Activated T-cell treated with anti-CD3 and anti-CD28 coated beads, Interleukin-2, amount 50 U/mL, for 1 hour (primary cell): ENCODE results near the gene MED1.
"Not testable (repeated sequence)": the region's sequence is repeated elsewhere in the genome, so short reads cannot be mapped to it uniquely, and the experiment has no call there.

Experiments
- DNase-seq: peaks from one replicate; pipeline ENCODE4 v3.0.0-alpha.2; 2020

Gene MED1, protein sequence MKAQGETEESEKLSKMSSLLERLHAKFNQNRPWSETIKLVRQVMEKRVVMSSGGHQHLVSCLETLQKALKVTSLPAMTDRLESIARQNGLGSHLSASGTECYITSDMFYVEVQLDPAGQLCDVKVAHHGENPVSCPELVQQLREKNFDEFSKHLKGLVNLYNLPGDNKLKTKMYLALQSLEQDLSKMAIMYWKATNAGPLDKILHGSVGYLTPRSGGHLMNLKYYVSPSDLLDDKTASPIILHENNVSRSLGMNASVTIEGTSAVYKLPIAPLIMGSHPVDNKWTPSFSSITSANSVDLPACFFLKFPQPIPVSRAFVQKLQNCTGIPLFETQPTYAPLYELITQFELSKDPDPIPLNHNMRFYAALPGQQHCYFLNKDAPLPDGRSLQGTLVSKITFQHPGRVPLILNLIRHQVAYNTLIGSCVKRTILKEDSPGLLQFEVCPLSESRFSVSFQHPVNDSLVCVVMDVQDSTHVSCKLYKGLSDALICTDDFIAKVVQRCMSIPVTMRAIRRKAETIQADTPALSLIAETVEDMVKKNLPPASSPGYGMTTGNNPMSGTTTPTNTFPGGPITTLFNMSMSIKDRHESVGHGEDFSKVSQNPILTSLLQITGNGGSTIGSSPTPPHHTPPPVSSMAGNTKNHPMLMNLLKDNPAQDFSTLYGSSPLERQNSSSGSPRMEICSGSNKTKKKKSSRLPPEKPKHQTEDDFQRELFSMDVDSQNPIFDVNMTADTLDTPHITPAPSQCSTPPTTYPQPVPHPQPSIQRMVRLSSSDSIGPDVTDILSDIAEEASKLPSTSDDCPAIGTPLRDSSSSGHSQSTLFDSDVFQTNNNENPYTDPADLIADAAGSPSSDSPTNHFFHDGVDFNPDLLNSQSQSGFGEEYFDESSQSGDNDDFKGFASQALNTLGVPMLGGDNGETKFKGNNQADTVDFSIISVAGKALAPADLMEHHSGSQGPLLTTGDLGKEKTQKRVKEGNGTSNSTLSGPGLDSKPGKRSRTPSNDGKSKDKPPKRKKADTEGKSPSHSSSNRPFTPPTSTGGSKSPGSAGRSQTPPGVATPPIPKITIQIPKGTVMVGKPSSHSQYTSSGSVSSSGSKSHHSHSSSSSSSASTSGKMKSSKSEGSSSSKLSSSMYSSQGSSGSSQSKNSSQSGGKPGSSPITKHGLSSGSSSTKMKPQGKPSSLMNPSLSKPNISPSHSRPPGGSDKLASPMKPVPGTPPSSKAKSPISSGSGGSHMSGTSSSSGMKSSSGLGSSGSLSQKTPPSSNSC (N-terminal part only)

DNA sequence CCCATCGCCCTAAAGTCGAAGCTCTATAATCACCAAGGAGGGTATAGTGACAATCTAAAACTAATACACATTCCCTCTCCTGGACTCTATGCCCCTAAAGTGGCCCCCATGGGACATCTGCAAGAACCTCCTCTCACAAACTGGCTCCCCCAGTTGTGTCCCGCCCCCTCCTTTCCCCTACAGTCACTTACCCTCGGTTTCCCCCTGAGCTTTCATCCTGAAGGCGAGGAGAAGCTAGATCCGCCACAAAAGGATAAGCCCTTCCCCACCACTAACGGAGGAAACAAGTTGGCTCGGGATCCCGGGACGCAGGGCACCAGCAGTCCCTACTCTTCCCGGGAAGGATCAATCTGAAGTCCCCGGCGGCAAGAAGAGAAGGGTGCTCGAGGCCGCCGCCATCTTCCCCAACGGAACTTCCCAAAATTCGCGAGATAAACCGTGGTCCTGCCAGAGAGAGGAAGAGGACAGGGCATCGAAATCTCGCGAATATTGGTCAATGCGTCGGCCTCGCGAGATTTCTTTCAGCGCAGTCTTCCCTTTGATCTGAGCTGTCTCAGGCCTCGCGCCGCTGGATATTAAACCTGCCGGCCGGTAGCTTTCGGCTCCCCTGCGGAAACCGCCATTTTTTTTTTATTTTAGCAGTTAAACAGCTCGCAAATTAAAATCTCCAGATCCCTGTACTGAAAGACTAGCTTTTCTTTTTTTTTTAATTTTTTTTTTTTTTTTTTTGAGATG, at the start of gene MED1:
TSS of gene MED1 (minus strand) at position 417 of the 735 bp plus-strand sequence. CDS start at position 216, 201 bp downstream.
- peak; percentile 85 for DNase-seq

DNA sequence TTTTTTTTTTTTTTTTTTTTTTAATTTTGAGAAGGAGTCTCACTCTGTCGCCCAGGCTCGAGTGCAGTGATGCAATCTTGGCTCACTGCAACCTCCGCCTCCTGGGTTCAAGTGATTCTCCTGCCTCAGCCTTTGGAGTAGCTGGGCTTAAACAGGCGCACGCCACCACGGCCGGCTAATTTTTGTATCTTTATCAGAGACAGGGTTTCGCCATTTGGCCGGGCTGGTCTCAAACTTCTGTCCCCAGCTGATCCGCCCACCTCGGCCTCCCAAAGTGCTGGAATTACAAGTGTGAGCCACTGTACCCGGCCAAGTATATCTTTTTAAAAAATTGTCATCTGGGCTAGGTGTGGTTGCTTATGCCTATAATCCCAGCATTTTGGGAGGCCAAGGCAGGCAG, 45.9 kb upstream of the MED1 start:
- not testable (repeated sequence) for DNase-seq

DNA sequence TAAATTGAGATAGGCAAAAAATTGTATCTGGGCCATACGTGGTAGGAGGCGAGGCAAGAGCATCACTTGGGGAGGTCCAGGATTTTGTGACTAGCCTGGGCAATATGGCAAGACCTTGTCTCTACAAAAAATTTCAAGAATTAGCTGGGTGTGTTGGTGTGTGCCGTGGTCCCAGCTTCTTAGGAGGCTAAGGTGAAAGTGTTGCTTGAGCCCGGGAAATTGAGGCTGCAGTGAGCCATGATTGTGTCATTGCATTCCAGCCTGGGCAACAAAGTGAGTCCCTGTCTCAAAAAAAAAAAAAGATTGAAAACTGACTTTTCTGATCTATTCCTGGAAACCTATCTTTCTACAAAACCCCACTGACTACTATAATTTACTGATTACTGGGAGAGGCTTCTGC, 36.9 kb upstream of the MED1 start:
- DNase-seq = no peak

- DNase-seq = not testable (repeated sequence)
These were observed 36.4 kb upstream of the MED1 start for GRCh38 chr17:39487490-39487889.

DNA sequence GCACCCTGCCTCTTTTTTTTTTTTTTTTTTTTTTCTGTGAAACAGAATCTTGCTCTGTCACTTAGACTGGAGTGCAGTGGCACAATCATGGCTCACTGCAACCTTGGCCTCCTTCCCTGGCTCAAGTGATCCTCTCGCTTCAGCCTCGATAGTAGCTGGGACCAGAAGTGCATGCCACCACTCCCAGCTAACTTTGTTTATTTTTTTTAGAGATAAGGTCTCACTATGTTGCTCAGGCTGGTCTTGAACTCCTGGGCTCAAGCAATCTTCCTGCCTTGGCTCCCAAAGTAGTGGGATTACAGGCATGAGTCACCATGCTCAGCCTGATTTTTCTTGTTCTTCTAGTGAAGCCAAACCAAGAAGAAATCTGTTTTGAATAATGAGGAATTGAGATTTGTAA, 35.2 kb upstream of the MED1 start:
- no peak for DNase-seq

GRCh38 chr17:39485555-39485954, 34.5 kb upstream of the MED1 start:
- no peak for DNase-seq

GRCh38 chr17:39484178-39484577, 33.1 kb upstream of the MED1 start:
- DNase-seq = no peak

- no peak for DNase-seq
These were observed 32.4 kb upstream of the MED1 start for GRCh38 chr17:39483506-39483905.

DNA sequence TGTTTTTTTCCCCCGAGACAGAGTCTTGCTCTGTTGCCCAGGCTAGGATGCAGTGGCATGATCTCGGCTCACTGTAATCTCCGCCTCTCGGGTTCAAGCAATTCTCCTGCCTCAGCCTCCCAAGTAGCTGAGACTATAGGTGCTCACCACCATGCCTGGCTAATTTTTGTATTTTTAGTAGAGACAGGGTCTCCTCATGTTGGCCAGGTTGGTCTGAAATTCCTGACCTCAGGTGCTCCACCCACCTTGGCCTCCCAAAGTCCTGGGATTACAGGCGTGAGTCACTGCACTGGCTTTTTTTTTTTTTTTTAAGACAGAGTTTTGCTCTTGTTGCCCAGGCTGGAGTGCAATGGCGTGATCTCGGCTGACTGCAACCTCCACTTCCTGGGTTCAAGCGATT, 28.6 kb upstream of the MED1 start:
- DNase-seq = not testable (repeated sequence)

DNA sequence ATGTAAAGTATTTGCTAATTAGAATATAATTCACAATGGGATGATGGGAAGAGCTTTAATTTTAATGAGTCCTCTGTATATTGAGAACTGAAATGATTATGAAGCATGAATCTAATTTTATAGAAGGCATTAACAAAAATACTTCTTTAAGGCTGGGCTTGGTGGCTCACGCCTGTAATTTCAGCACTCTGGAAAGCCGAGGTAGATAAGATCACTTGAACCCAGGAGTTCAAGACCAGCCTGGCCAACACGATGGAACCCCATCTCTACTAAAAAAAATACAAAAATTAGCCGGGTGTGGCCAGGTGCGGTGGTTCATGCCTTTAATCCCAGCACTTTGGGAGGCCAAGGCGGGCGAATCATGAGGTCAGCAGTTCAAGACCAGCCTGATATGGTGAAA, 22.2 kb upstream of the MED1 start:
- no peak for DNase-seq

DNA sequence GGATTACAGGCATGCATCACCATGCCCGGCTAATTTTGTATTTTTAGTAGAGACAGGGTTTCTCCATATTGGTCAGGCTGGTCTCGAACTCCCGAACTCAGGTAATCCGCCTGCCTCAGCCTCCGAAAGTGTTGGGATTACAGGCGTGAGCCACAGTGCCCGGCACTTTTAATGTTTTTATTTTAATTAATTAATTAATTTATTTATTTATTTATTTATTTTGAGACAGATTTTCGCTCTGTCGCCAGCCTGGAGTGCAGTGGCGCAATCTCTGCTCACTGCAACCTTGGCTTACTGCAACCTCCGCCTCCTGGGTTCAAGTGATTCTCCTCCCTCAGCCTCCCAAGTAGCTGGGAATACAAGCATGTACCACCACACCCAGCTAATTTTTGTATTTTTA, 17.5 kb upstream of the MED1 start:
- not testable (repeated sequence) for DNase-seq

DNA sequence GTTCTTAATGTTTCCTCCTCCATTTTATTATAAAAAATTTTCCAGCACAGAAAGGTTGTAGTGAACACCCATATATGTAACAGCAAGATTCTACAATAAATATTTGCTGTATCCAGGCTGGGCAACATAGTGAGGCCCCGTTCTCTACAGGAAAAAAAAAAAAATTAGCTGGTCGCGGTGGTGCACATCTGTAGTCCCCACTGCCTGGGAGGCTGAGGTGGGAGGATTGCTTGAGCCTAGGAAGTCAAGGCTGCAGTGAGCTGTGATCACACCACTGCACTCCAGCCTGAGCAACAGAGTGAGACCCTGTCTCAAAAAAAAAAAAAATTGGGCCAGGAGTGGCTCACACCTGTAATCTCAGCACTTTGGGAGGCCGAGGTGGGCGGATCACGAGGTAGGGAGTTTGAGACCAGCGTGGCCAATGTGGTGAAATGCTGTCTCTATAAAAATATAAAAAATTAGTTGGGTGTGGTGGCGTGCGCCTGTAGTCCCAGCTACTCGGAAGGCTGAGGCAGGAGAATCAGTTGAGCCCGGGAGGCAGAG, 13.6 kb upstream of the MED1 start:
- not testable (repeated sequence) for DNase-seq

GRCh38 chr17:39462631-39463375, 11.7 kb upstream of the MED1 start:
- no peak for DNase-seq

DNA sequence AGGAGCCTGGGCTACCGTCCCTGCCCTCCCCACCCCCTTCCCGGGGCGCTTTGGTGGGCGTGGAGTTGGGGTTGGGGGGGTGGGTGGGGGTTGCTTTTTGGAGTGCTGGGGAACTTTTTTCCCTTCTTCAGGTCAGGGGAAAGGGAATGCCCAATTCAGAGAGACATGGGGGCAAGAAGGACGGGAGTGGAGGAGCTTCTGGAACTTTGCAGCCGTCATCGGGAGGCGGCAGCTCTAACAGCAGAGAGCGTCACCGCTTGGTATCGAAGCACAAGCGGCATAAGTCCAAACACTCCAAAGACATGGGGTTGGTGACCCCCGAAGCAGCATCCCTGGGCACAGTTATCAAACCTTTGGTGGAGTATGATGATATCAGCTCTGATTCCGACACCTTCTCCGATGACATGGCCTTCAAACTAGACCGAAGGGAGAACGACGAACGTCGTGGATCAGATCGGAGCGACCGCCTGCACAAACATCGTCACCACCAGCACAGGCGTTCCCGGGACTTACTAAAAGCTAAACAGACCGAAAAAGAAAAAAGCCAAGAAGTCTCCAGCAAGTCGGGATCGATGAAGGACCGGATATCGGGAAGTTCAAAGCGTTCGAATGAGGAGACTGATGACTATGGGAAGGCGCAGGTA, 11.0 kb upstream of the MED1 start:
- DNase-seq = no peak

DNA sequence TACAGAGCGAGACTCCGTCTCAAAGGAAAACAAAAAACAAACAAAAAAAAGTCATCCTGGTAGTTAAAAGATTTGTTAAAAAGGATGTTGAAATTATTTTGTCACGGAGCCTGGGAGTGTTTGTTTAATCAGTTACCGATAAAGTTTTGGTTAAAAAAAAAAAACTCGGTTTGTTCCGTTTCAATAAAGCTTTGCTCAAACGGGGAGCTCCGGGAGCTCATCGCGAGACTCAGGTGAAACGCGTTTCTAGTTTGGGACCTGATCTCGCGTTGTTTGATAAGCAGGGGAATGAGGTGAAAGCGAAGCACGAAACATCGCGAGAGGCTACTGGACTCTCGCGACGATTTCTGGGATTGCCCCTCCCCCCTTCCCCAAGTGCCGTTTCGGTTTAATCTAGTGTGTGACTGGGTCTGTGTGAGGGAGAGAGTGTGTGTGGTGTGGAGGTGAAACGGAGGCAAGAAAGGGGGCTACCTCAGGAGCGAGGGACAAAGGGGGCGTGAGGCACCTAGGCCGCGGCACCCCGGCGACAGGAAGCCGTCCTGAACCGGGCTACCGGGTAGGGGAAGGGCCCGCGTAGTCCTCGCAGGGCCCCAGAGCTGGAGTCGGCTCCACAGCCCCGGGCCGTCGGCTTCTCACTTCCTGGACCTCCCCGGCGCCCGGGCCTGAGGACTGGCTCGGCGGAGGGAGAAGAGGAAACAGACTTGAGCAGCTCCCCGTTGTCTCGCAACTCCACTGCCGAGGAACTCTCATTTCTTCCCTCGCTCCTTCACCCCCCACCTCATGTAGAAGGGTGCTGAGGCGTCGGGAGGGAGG, 10.3 kb upstream of the MED1 start, which contains the start of gene CDK12:
TSS of gene CDK12 (plus strand) at position 374 of the 813 bp plus-strand sequence. CDS start 586 bp downstream, outside the sequence.
- DNase-seq = peak; percentile 92

- no peak for DNase-seq
These were observed 4.9 kb upstream of the MED1 start for GRCh38 chr17:39455919-39456318.

DNA sequence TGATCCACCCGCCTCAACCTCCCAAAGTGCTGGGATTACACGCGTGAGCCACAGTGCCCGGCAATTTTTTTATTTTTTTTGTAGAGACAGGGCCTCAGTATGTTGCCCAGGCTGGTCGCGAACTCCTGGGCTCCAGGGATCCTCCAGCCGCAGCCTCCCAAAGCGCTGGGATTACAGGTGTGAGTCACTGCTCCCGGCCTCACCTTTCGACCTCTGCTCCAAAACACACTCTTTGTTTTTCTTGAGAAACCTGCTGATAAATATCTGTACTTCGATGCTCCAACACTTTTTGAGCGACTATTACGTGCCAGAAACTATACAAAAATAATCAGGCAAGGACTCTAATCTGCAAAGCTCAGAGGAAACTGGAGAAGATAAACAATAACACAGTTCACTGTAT, 1.0 kb downstream of the MED1 start:
- no peak for DNase-seq

- no peak for DNase-seq
These were observed 3.5 kb downstream of the MED1 start for GRCh38 chr17:39447561-39447960.

DNA sequence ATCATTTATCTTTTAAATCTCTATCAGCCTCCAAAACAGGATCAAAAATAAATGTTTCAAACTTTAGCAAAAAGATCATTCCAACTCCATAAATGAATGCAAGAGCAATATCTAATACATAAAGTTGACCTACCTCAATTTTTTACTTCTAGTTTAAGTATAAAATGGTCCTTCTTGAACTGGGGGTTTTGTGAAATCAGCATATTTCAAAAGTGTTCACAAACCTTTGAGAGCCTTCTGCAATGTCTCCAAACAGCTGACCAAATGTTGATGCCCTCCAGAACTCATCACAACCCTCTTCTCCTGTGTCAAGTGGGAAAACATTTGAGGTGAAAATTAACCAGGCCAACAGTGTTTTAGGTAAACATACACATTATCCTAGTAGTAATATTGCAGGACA, 7.7 kb downstream of the MED1 start:
- DNase-seq = no peak

DNA sequence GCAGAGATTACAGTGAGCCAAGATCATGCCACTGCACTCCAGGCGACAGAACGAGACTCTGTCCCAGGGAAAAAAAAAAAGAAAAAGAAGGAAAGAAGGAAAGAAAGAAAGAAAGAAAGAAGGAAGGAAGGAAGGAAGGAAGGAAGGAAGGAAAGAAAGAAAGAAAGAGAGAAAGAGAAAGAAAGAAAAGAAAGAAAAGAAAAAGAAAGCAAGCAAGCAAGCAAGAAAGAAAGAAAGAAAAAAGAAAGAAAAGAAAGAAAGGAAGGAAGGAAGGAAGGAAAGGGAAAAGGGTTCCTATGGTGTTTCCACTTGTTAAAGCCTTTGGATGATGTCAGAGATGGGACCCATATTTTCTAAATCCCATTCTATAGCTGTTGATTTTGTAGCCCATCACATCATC, 11.2 kb downstream of the MED1 start:
- not testable (repeated sequence) for DNase-seq
